Renal cortical epithelial cell (primary cell): Measurements from ENCODE around the gene CYP27A1. TPM values are rescaled to one million over a fixed set of nuclear protein-coding genes. Genes with fewer than 3 reads are reported as not detected.
"Not testable (repeated sequence)": the region's sequence is repeated elsewhere in the genome, so short reads cannot be mapped to it uniquely, and the experiment has no call there.

Source experiments
- DNase-seq: peaks from one replicate; pipeline ENCODE4 v3.0.0-alpha.2; 2011; ENCODE audit warnings: low read depth
- total RNA-seq: library from RNA; depleted of rRNA; stranded (reverse); fragments of >200 nt; gene quantifications from 2 replicates; pipeline ENCODE4 v1.2.3, GENCODE V29; 2014

Gene CYP27A1
- total RNA-seq, result 18.6 and 42.8 TPM in 2 replicates

DNA sequence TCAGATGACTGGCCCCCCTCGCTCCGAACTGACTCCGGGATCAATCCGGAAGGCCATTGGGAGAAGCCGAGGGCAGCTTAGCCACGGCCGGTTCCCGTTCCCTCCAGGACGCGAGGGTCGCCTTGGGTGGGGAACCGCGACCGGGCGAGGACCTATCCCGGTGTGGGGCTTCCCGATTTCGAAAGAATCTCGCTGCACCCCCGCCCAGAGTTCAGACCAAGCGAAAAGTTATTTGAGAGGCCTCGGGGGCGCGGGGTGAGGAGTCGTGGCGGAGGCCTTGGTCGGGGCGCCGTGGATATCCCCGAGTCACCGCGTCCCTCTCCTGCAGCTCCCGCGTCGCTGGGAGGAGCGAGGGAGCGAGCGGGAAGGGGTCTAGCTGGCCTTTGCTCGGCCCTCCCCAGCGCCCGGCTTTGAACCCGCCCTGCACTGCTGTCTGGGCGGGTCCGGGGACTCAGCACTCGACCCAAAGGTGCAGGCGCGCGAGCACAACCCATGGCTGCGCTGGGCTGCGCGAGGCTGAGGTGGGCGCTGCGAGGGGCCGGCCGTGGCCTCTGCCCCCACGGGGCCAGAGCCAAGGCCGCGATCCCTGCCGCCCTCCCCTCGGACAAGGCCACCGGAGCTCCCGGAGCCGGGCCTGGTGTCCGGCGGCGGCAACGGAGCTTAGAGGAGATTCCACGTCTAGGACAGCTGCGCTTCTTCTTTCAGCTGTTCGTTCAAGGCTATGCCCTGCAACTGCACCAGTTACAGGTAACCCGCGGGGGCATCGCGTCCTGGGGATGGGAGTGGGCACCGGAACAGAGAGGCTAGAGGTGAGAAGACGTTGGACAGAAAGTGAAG is at the start of gene CYP27A1:
TSS of gene CYP27A1 (plus strand) at position 457 of the 837 bp plus-strand sequence. CDS start at position 493, 36 bp downstream.
- no peak for DNase-seq

DNA sequence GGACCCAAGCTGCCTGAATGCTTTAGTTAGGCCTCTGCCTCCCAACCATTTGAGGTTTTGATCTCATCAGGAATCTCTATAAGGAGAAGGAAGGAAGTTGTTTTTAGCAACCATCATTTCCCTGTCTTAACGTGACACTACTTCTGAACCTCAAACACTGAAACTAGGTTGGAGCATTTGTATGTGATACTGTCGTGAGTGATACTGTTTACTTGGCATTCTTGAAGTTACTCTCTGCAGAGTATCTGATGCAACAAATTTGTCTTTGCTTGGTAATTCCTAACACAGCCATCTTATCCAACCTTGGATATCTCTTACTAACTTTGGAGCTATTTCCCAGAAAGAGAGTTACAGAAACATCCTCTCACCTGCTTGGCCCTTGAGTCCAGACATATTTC is 49.2 kb upstream of the CYP27A1 start:
- DNase-seq, result peak; percentile 43

DNA sequence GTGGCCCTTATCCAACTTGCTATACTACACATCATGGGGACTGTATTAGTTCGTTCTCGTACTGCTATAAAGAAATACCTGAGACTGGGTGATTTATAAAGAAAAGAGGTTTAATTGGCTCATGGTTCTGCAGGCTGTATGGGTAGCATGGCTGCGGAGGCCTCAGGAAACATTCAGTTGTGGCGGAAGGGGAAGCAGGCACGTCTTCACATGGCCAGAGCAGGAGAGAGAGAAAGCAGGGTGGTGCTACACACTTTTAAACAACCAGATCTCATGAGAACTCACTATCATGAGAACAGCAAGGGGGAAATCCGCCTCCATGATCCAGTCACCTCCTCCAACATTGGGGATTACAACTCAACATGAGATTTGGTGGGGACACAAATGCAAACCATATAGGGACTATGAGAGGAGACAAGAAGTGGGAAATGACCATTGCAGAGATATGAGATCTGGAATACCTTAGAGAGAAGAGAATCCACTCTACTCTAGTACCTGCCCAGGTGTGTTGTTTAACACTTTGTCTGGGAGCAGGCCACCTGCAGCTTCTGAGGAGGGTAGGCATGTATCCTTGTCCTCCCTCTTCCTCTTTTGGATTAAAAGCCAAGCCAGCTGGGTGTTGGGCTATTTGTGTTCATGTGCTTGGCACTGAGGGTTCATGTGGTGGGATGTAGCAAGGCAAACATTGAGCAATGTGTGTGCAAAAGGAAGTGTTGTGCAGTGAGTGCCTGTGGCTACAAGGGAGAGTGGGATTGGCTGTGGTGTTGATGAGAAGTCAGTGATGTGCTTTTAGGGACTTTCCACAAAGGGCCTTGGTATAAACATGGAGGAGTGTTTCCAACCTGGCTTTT is 48.6 kb upstream of the CYP27A1 start:
- peak; percentile 96 for DNase-seq

GRCh38 chr2:218734190-218734975 is 47.6 kb upstream of the CYP27A1 start:
- no peak for DNase-seq

DNA sequence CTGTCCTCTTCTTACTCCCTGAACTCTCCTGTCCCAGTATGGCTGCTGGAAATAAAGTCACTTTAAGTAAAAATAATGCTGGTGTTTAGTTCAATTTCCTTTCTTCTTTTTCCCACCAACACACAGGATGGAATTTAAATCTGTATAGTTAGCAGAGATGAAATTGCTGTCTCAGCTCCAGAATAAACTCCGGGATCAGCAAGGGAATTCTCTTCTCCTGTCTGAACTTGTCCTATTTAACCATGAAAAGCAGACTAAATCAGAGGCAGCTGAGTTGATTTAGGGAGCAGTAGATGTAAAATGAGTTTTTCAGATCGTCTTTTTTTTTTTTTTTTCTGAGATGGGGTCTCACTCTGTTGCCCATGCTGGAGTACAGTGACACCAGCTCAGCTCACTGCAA is 45.4 kb upstream of the CYP27A1 start:
- DNase-seq, result no peak

GRCh38 chr2:218743068-218743467 is 38.9 kb upstream of the CYP27A1 start:
- DNase-seq, result no peak

DNA sequence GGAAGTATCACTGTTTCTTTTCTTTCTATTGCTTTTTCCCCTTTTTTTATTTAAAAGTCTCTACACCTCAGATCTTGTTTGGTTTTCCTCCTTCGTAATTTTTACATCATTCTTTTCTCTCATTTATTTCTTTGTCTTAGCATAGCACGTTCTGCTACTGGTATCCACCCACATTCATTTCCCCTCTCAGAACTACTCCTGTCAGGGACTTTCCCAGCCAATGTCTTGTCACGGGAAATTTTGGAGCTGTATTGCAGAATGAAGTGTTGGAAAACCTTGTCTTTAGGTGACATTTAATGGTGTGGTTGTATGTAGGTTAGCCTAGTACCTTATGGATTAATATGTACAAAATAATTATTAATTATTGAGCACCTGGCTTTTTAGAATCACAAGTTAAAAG is 37.3 kb upstream of the CYP27A1 start:
- no peak for DNase-seq

DNA sequence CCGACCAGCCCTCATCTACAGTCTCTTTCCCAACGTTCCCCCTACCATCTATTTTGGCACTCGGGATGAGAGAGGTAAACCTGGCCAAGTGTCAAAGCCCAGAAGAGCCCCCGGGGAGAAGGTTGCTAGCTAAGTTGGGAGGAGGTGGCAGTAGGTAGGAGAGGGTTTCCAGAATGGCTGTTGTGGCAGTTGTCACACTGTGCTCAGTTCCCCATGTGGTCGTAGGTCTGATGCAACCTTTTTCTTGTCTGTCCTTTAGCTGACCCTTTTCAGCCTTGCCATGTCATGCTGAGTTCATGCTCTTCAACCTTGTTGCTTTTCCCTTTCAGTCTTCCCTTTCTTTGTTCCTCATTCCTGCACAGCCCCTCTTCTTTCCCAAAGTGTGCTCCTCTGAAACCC is 36.8 kb upstream of the CYP27A1 start:
- no peak for DNase-seq

DNA sequence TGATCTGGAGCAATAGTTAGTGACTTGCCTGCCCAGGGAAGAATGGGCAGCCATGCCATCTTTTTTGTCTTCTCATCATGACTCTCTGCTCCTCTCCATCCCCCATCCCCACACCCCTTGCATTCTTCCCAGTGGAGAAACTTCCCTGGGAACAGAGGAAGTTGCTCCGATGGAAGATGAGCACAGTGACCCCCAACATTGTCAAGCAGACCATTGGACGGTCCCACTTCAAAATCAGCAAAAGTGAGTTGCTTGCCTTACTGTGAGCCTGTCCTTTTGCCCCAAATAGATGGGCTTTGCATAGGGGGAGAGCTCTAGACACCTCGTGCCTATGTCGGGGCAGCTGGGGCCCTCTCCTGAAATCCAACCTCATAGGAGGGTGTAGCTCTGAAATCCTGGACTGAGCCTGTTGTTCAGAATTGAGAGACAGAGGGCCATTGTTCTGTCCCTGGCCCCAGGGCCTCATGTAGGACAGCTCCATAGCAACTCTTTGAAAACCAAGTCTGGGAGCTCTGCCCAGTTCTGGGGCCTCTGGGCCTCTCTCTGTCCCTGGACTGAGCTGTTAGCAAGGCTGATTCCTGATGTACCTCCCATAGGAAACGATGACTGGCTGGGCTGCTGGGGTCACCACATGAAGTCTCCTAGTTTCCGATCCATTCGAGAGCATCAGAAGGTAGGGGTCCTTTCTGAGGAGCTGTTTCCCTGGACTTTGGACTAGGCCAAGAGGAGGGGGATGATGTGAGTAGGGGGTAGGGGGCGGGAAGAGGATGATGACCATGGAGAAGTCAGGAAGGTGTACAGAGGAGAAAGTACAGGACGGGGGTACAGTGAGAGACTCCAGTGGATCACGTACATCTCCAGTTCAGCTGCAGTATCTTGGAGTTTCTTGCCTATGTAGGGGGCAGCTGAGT is 36.1 kb upstream of the CYP27A1 start:
- peak; percentile 33 for DNase-seq

- no peak for DNase-seq
Observed at GRCh38 chr2:218746470-218746795, 35.5 kb upstream of the CYP27A1 start.

DNA sequence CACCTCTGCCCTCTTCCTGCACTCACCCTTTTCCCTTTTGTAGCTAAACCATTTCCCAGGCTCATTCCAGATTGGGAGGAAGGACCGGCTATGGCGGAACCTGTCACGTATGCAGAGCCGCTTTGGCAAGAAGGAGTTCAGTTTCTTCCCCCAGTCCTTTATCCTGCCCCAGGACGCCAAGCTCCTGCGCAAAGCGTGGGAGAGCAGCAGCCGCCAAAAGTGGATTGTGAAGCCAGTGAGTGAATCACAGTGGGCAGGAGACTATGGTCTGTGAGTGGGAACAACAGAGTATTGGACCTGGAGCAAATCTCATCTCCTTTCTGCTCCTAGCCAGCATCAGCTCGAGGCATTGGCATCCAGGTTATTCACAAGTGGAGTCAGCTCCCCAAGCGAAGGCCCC is 35.0 kb upstream of the CYP27A1 start:
- no peak for DNase-seq

DNA sequence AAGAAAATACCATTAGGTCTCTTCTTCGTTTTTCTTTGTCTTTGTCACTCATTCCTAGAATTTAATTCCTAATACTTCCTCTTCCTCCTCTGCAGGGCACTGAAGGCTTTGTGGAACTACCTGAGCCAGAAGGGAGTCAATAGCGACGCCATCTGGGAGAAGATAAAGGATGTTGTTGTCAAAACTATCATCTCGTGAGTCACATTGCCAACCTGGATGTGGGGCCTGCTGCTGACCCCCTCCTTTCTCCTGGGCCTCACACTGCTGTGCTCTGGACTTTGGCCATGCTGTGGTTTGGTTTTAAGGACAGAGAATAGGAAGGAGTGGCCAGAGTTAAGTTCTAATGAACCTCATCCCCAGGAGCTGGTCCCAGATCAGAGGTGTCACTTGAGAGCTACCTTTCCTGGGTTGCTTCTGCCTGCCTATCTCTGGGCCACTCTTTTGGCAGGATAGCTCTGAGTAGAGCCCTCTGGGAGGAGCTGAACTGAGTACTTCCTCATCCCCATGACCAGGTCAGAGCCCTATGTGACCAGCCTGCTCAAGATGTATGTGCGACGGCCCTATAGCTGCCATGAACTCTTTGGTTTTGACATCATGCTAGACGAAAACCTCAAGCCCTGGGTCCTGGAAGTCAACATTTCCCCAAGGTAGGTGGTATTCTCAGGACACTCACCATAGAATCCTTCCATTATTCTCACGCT is 33.1 kb upstream of the CYP27A1 start:
- no peak for DNase-seq

DNA sequence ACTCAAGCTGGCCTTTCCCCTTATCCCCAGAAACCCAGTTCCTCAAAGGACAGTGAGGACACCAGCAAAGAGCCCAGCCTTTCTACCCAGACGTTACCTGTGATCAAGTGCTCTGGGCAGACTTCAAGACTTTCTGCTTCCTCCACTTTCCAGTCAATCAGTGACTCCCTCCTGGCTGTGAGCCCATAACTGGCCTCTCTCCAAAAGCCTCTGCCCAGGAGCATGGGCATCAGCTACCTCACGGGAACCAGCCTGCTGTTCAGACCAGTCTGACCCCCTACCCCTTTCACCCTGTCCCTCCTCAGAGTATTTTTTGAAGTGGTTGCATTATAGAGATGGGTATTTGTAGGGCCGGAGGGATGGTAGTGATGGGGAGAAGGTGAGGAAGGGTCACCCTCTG is 27.7 kb upstream of the CYP27A1 start:
- peak; percentile 20 for DNase-seq

DNA sequence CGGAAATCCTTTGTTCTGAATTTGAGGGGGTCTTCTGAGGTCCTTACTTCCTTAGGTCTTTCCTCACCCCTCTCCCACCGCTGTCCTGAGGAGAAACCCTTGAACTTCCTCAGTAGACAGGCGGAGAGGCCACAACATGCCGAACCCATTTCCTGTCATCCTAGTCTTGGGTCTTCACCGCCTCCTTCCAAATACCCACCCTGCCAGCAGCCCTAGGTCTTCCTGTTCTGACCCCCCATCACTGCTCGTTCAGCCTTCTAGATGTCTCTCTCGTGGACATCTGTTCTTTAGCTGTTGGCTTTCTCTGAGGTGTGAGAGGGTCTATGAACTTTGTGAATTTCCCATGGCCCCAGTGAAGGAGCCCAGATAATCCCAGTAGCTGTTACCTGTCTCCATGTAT is 27.2 kb upstream of the CYP27A1 start:
- no peak for DNase-seq

DNA sequence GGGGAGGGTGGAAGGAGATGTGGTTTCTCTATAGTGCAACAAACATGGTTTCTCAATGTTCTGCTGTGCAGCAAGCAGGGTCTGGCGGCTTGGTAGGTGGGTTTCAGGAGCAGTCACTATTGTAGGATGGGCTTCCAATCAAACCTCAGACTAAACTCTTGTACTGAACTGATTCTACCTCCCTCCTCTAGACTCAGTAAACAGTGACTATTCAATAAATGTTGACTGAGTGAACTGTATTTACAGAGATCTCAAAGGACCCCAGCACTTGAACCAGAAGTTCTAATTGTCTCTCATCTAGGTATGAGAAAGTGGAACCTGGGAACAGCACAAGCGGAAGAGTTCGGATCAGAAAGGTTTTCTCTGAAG is 26.8 kb upstream of the CYP27A1 start:
- no peak for DNase-seq

- no peak for DNase-seq
Observed at GRCh38 chr2:218755567-218756404, 26.2 kb upstream of the CYP27A1 start.

DNA sequence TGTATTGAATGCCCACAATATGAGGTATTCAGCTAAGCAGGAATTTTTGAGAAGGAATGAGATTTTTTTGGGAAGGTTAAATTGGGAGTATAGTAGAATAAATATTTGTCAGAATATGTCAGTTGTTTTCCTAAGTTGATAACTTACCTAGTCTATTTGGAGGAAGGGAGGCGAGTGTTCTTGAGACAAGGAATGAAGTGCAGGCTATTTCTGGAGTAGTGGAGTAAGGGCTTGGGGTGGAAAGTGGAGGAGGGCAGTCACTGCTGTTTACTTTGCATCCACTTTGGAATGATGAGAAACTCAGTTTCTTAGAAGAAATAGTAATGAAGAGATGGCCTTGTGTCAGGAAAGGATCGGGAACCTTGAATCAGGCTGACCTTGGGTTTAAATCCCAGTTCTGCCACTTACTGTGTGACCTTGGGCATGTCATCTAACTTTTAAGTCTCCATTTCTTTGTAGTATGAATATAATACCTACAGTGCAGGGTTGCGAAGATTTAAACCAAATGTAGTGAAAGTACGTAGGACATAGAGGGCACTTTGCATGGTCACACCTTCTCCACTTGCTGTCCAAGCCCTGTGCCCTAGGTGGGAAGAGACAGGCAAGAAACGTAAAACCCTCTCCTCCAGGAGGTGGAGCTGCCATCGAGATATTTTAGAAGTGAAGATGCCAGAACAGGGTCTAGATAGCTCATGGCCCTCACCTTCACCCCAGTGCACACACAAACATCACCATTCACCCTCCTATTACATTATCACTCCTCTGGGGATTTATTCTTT is 25.2 kb upstream of the CYP27A1 start:
- no peak for DNase-seq

- no peak for DNase-seq
Observed at GRCh38 chr2:218761795-218762194, 20.2 kb upstream of the CYP27A1 start.

GRCh38 chr2:218772759-218773158 is 9.2 kb upstream of the CYP27A1 start:
- DNase-seq, result not testable (repeated sequence)
